Activated CD4-positive, CD25-positive, alpha-beta regulatory T cell treated with anti-CD3 and anti-CD28 coated beads, Interleukin-2, amount 50 U/mL, for 16 hours (primary cell): Measurements from ENCODE around the gene AAGAB.

Source experiments
- DNase-seq: peaks from one replicate; pipeline ENCODE4 v3.0.0-alpha.2; 2020; ENCODE audit warnings: low read depth, low spot score

The AAGAB gene

DNA sequence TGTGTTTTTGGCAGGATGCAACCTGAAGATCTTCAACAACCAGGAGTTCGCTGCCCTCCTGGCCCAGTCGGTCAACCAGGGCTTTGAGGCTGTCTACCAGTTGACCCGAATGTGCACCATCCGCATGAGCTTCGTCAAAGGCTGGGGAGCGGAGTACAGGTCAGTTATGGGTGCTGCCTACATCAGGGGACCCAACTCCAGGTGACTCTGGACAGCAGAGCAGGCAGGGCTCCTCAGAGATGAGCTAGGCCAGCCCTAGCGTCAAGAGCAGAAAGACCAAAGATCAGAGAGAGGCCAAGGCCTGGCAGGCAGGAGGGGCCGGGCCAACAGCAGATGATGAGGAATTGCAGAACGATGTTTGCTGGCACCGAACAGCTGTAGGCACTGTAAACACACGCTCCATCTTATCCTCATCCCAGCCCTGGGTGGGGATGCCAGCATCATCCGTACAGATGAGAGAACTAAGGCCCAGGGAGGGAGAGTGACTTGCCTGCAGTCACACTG, 67.1 kb downstream of the AAGAB start:
- no peak for DNase-seq

DNA sequence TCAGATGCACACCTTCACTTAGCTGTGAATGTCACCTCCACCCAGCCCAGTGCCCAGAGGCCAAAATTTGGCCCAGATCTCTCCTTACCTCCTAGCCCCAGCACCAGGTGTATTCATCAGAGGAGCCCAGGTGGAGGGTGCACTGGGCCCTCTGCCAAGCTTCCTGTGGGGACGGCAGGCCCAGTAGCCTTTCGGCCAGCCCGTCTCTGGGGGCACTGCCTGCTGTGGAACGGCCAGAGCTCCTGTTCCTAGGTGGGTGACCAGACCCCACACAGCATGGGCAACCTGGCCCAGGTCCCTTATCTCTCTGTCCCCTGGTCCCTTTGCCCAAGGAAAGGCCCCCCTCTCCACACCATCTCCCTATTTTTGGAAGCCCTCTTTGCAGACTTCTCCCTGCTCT, 67.8 kb downstream of the AAGAB start:
- no peak for DNase-seq

DNA sequence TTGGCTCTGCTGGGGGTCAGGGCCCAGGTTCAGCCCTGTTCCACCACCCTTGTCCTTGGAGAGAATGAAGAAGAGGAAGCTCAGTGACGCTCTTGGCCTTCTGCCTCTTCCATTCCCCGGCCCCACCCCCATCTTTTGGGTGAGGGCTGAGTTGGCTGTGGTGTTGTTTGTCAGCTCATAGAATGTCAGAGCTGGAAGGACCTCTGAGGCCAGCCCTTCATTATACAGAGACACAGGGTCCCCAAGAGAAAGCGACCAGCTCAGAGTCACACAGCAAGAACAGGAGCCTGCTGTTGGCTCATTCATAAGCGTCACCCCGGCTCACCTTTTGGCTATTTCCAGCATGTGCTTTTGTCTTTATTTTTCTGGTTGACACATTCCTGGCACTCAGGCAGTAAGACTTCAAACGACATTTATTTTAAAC, 68.2 kb downstream of the AAGAB start:
- no peak for DNase-seq

DNA sequence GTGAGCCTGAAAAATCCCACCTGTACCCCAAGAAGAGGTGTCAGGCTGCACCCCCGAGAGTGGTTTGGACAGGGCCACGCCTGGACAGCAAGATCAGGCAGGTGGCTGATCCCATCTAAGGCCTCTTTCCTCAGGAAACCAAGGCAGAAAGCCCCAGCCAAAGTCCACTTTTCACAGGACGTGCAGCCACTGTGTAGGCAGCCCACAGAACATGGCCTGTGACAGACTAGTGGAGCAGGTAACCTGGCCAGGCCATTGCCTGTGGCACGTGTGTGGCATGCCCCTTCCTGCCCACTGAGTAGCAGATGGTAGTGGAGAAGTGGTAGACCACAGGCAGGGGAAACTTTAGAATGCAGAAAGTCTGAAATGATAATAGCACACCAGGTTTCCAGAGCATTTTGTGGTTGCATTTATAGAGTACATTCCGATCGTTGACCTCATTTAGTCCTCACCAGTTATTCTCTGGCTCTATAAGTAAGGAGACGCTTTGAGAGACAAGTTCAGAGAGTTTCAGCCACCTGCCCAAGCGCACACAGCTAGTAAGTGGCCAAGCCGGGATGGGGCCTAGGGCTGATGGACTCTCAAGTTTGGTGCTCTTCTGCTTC, 68.7 kb downstream of the AAGAB start:
- no peak for DNase-seq

DNA sequence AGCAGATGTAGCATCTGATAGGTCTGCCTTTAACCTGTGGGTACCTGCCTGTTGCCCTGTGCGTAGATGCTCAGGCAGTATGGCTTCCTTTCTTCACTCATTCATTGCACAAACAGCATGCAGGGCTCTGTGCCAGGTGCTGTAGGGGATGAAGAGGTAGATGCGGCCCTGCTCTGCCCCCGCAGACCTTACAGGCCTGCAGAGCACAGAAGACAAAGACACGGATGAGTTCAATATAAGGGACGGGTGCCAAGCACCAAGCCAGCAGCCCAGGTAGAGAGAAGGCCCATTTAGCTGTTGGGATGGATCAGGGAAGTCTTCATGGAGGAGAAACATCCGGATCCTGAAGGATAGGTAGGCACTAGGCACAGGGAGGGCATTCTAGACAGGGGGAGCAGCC, 69.4 kb downstream of the AAGAB start:
- no peak for DNase-seq

DNA sequence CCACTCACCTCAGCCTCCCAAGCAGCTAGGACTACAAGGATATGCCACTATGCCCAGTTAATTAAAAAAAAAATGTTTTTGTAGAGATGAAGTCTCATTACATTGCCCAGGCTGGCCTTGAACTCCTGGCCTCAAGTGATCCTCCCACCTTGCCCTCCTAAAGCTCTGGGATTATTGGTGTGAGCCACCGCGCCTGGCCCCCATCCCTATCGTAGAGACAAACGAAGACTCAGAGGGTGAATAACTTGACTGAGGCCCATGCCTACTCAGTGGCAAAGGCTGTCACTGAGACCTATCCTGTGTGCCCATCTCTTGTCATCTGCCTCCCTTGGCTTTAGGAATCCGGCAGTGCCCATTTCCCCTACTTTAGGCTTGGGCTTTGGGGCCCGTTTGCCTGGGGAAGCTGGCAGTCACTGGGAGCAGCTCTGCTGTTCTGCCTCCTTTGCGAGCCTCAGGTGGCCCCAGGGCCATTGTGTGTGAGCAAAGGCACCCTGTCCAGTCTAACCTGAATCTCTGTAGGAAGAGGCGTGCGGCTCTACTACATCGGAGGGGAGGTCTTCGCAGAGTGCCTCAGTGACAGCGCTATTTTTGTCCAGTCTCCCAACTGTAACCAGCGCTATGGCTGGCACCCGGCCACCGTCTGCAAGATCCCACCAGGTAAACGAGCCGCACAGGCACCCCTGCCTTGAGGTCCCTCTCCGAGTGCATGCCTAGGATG, 70.1 kb downstream of the AAGAB start:
- DNase-seq = no peak

DNA sequence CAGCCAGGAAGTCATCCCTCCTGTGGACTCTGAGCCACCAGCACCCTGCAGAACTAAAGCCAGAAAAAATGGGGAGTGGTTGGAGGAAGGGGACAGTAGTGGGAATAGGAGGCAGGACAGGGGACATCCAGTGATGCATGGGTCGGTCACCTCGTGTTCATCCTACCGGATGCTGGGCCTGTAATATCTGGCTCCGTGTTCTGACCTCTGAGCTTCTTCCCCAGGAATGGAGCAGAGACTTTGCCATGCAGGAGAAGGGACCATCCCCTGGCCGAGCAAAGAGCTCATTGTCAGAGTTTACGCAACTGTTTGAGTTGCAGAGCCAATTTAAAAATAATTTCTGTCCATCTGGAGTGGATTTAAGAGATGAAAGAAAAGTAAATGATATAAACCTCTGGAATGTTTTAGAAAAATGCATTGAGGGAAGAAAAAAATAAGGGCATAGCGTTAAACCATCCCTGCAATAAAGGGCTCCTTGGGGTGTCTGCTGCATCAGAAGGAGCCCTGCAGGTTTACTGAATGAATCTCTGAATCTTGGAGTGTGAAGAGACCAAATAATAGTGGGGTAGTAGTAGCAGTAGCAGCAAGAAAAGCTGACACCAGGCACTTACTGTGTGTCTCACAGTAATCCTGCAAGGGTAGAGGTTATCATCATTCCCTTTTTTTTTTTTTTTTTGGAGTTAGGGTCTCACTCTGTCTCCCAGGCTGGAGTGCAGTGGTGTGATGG, 70.9 kb downstream of the AAGAB start:
- DNase-seq = no peak

DNA sequence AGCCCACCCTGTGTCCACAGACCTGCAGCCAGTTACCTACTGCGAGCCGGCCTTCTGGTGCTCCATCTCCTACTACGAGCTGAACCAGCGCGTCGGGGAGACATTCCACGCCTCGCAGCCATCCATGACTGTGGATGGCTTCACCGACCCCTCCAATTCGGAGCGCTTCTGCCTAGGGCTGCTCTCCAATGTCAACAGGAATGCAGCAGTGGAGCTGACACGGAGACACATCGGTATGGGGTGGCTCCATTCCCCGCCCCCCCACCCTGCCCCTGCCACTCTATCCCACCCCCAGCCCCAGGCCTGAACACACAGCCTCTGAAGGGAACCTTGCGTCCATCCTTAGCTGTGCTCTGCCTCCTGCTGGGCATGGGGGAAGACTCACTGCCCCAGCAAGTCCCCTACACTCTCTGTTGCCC, 73.2 kb downstream of the AAGAB start:
- DNase-seq = no peak

DNA sequence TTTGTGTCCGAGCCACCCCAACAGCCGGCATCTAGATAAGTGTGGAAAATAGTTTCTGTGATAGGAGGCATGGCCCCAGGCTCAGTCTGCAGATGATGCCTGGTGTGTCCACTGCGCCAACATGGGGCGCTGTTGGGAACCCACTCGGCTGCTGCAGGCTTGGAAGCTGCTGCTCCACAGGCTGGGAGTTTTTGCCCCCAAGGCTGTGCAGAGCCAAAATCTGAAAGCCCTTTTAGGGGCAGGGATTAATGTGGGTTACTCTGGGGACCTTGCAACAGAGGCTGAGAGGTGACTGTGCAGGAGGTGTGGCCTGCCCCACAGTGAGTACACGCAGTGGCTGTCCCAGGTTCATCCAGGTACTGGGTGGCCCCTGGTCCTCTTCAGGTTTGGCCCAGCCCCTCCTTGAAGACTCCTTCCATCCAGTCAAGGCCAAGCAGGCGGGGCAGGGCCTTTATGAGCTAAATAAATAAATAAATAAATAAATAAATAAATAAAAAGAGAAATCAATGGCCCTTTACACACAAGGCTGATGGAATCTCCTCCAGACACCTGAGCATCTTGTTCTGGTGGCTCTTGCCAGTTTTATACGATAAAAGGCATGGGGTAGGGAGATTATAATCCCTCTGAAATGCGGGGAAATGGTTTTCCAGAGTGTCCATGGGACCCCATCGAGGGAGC, 73.8 kb downstream of the AAGAB start:
- DNase-seq = no peak

DNA sequence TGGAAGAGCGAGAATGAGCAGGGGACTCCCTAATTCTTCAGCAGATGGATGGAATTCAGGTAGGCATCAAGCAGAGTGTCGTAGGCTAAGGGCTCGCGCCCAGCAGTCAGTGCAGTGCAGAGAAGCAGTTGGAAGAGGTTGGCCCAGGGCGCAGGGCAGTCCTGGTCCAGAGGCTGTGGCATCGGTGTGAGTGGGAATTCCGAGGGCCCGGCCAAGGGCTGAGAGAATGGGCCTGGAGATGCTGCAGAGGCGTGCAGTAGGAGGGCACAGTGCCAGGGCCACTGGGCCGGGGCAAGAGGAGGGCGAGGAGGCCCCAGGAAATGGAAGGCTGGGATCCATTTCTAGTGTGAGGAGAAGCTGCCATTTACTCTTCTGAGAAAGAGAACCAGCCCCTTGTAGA, 74.4 kb downstream of the AAGAB start:
- no peak for DNase-seq

DNA sequence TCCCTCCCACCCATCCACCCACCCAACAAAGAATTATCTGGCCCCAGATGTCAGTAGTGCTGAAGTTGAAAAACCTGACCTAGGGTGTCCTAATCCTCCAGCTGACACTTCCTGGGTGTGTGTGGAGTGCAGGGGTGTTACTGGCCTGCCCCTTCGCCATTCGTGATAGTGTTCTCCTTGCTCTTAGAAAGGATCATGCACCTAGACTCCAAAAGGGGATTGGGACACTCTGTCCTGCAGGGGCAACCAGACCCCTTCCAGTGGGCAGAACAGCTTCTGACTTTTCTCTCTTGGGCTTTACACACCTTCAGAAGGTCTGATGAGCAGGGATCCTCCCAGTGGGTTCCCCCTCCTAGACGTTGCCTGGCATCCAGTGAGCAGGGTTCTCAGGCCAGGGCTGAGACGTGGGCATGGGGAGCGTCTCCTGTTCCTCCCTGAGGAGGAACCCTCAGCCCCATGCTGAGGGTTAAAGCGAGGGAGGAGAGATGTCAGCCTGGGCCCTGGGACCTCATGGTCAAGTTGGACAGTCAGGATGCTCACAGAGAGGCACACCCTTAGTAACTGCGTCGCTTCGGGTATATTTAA, 75.0 kb downstream of the AAGAB start:
- no peak for DNase-seq

DNA sequence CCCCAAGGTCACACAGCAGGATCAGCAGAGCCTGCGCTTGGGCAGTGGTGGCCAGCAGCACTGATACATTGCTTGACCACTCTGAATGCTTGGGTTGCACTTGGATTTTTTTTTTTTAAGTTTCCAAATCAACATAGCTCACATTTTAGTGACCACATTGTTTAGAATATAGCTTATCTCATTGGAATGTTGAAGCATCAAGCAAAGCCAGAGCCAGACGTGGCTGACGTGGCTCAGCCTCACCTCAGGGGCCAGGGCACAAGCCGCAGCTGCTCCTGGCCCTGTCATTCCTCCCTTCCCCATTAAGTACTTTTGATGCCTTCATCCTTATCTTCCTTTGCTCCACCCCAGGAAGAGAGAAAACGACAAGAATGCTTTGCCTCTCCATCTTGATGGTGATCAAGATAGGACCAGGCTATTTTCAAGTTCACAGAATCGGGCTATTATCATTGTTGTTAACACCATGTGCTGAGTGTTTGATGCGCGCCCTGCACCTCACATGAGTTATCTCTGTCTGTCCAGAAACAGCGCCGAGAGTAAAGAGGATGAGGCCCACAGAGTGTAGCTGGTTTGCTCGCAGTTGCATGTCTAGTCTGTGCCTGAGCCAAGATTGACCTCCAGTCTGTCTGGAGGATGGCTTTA, 75.8 kb downstream of the AAGAB start:
- DNase-seq = no peak

DNA sequence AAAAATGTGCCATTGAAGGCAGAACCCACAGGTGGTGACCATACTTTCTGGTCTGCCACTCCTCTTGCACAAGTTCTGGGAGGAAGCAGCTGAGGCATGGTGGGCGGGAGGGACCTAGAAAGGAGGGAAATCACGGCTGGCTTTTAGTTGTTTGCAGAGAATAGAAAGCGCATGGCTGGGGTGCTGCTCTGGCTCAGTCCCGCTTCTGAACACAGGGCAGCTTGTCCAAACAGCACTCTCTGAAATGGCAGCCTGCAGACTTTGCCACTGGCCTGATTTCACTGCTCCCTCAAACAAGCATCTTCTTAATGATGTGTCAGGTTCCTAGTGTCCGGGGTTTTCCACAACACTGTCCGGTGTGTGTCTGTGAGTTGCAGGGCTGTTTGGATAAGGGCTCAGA, 76.7 kb downstream of the AAGAB start:
- no peak for DNase-seq

DNA sequence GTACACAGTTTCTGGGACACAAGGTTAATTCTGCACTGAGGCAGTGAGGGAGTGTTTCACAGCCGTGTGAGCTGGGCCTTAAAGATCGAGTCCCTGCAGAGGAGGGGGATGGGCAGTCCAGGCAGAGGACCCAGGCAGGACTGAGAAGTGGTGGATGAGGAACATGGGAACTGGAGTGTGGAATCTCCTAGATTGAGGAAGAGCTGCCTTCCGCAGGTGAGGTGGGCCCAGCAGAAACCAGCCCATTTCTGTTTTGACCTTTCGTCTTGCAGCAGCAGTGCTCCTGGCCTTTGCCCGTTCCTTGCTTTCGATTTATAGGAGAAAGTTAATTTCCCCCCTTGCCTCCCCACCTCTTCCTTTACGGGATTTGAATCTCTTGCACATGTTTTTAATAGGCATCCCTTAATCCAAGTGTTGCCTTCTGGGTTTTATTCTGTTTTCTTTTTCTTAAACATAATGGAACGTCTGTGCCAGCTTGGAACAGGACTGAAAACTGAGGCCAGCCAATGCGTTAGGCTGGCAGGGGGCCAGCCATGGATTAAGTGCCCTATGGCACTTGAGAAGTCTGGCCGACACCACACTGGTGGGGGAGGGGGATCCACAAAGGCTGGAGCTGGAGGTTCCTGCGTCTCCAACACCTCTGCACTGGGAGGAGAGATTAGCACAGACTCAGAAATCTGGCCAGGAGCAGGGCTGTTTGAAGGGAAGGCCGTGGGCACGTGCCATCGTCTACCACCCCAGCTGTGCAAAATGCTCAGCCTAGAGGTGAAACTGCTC, 78.1 kb downstream of the AAGAB start:
- no peak for DNase-seq

DNA sequence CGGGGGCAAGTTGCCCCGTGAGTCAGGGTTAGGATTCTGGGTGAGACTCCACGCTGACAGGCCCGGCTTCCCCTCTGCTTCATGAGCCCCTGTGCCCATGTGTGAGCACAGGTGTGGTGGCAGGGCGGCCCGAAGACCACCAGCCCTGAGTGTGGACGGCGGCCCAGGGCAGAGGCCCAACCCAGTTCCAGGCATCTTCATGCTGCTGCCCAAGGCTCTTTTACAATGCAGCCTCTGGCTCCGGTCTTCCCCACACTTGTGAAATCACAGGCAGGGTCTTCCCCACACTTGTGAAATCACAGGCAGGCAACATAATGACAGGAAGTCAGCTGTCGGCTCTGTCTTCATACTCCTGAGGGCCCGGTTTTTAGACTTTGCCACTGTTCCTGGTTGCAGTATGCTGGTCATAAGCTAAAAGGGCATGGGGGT, 78.8 kb downstream of the AAGAB start:
- no peak for DNase-seq

DNA sequence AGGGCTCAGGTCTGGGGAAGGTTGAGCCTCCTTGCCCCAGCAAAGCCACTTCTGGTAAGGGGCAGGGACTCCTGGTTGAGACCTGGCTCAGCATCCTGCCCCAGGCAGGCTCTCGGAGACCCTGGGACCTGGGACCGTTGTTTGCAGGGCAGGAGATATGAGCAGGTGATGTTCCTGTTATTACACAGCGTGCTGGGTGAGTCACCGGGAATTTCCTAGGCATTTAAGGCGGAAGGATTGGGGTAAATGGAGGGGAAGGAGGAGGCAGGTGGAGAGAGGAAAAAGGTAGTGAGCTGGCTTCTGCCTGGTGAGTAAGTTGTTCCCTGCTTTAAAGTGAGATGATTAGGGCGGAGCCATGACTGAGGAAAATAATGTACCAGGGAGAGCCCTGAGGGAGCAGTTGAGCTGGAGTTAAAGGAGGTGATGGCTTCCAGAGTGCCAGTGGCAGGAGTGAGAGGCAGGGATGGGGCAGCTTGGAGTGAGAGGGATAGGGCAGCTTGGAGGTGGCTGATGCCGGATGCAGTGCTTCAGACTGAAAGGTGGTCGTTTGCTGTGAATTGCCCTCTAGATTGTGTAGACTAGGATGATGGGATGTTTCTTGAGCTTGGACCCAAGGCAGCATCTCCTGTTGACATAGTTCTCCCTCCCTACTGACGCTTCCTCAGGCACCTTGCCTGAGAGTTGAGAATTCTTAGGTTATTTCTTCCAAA, 79.4 kb downstream of the AAGAB start:
- no peak for DNase-seq

DNA sequence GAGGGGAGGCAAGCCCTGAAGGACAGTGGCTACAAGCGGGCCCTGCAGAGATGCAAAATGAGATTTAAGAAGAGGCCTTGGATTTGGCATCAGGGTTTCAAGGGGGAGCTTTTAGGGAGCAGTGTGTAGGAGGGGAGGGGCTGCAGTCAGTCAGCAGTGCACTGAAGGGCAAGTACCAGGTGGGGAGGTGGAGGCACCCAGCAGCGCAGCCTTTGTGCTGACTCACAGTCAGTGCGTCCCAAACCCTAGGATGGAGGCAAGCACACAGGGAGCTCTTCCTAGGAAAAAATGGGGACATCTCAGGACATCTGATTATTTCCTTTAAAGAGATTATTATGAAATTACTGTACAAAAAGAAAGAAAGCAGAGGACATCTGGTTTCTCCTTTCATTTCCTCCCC, 80.0 kb downstream of the AAGAB start:
- DNase-seq = no peak

DNA sequence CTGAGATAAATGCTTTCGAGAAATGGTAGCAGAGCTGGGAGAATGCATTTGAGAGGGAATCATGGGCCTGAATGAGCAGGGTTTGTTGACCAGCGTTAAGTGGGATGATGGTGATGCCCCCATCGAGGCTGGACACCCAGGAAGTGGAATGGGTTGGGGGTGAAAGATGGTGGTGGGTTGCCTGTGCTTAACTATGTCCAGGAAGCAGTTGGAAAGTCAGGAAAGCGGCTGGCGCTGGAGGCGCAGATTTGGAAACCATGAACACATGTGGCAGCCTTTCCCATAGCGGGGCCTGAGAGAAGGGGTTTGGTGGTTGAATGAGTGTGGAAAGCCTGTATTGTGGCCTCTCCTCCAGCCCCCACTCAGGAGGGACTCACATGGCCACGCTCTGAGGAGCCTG, 80.7 kb downstream of the AAGAB start:
- DNase-seq = no peak

DNA sequence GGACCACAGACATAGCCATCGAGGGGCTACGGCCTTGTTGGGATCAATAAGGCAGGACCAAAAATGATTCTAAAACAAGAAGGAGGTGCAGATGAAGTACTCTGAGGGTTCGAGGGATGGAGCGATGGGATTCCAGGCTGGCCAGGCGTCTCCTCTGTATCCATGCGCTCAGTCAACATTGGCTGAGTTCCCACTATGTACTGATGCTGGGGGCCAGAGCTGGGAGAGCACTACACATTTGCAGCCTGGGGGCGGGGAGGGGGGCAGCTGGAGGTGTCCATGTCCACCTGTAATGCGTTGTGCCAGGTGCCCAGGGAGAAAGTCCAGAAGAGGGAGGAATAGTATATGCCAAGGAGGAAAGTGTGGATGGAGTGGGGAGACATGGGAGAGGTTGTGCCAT, 81.5 kb downstream of the AAGAB start:
- no peak for DNase-seq

DNA sequence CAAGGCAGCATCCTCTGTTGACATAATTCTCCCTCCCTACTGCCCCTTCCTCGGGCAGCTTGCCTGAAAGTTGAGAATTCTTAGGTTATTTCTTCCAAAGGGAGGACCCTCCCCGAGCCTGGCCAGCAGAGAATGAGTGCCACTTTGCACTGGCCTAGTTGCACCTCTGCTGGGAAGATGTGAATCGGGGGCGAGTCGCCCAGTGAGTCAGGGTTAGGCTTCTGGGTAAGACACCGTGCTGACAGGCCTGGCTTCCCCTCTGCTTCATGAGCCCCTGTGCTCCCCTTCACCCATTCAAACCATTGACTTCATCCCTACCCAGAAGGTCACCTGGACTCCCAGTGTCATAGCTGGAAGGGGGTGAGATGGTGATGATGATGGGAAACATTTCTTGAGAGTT, 82.3 kb downstream of the AAGAB start:
- no peak for DNase-seq
